GM20000 (cell line): Measurements from ENCODE around the gene COX14.

Experiments used
- DNase-seq: peaks from one replicate; pipeline ENCODE4 v3.0.0; 2012; ENCODE audit warnings: low spot score
- TF ChIP-seq, protein P1 (sequence below): IDR thresholded peaks from 2 replicates; pipeline ENCODE4 v1.5.1; 2012; ENCODE audit warnings: mild to moderate bottlenecking, control low read depth; ENCODE audit errors: extremely low read depth, missing control alignments

COX14 gene

DNA sequence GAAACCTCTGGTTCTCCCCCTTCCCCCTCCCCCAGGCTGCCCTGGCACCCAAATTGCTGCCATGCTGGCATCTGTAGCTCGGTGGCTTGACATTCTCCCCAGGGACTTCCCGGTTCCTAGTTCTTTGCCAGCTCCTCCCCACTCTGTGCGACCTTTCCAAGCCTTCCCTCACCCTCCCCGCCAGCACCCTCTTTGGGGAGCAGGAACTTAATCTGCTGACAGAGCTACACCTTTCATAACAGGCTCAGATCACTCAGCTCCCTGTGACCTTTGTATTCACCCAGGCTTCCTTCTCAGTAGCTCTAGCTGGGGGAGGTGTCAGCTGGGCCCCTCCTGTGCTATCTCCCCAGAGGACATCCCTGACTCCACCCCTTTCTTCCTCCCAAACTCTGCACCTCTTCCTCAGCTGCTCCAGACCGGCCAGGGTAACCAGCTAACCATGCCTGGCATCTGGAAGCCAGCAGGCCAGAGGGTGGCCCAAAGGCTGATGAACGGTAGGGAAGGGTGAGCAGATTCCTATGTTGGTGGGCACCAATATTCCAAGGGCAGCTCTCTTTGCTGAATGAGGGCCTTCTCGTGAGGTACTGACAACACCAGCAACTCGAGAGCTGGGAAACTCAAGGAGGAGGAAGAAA, 1.8 kb upstream of the COX14 start:
- DNase-seq: peak; percentile 69
- TF ChIP-seq, protein P1, sequence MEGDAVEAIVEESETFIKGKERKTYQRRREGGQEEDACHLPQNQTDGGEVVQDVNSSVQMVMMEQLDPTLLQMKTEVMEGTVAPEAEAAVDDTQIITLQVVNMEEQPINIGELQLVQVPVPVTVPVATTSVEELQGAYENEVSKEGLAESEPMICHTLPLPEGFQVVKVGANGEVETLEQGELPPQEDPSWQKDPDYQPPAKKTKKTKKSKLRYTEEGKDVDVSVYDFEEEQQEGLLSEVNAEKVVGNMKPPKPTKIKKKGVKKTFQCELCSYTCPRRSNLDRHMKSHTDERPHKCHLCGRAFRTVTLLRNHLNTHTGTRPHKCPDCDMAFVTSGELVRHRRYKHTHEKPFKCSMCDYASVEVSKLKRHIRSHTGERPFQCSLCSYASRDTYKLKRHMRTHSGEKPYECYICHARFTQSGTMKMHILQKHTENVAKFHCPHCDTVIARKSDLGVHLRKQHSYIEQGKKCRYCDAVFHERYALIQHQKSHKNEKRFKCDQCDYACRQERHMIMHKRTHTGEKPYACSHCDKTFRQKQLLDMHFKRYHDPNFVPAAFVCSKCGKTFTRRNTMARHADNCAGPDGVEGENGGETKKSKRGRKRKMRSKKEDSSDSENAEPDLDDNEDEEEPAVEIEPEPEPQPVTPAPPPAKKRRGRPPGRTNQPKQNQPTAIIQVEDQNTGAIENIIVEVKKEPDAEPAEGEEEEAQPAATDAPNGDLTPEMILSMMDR: no peak

DNA sequence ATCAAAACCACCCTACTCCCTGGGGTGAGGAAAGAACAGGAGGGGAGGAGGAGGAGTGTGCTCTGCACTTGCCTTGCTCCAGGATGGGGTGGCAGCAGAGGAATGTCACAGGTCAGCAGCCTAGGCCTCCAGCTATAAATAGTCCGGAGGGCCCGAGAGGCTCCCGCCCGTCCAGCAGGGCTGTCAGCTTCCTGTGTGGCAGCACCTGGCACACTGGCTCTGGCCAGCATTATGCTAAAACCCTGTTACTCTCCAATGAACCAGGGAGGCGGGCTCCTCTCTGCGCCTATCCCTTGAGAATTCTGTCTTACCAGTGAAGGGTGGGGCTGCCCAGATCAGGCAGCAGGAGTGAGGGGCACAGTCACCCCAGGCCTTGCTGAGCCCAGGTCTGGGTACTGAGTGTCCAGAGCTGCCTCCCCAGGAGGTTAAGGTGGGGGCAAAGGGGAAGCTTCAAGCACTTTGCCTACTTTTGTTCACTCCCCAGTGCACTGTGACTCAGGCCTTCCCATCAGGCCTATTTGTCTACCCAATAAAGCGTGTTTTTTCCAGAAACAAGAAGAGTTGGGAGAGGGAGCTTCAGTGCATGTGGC, 1.2 kb upstream of the COX14 start:
- peak; percentile 19 for DNase-seq
- TF ChIP-seq, protein P1: no peak

DNA sequence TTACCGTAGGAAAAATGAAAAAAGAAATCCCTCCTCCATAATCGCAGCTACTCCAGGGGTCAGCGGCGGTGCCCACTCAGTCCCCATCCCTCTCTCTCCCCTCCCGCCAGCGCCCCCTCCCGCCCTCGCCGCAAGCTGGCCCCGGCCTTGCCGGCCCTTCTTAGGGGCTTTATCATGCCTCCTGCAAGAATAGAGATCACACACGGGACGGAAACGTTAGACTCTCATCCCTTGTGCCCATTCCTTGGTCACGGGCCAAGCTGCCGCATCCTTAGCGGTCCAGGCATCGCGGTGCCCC, 692 bp upstream of the COX14 start:
- DNase-seq: peak; percentile 23
- TF ChIP-seq, protein P1: no peak

DNA sequence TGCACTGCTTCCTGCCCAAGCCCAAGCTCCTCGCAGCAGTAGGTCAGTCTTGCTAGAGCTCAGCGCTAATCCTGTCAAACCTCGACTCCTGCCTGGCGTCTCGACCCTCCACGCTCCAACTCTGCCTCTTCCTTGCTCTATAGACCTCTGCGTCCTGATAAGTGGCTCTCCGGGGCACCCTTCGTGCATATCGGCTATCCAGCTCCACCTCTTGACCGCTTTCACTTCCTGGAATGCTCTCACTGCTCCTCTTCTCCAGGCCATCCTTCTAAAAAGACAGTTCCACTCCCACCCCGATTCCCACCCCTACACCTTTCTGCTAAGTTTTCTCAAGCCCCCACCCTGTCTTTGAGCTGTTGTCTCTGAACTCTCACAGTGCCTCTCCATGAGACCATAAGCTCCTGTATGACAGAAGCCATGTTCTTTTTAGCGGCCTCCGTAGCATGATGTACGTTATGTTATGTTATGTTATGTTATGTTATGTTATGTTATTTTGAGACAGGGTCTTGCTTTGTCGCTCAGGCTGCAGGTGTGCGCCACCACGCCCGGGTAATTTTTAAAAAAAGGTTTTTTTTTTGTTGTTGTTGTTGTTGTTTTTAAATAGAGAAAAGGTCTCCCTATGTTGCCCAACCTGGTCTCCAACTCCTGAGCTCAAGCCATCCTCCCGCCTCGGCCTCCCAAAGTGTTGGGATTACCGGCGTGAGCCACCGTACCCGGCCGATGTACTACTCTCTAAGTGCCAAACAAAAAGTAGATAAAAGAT, 601 bp downstream of the COX14 start:
- no peak for DNase-seq
- TF ChIP-seq, protein P1: no peak

DNA sequence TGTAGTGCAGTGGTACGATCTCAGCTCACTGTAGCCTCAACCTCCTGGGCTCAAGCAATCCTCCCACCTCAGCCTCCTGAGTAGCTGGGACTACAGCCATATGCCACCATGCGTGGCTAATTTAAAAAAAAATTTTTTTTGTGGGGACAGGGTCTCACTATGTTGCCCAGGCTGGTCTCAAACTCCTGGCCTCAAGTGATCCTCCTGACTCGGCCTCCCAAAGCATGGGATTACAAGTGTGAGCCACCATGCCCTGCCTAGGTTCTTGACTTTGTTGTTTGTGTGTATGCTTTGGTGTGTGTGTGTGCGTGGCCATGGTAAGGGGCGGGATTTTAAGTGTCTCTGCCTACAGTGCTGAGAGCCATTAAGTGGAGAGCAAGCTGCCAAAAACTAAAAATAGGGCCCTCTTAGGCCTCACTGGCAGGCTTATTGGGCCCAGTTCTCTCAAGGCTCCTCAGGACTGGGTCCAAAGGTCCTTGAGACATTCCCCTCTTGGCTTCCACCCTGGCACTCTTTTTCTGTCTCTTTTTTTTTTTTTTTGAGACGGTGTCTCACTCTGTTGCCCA, 5.1 kb downstream of the COX14 start:
- TF ChIP-seq, protein P1: no peak
- no peak for DNase-seq

DNA sequence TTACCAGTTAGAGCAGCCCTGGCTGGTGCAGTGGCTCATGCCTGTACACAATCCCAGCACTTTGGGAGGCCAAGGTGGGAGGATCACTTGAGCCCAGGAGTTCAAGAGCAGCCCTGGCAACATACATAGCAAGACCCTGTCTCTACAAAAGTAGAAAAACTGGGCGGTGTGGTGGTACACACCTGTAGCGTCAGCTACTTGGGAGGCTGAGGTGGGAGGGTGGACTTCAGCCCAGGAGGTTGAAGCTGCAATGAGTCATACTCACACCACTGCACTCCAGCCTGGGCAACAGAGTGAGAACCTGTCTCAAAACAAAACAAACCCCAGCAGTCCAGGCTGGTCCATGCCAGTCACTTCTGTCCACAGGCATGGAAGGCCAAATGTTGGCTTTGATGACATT, 7.4 kb downstream of the COX14 start:
- DNase-seq: no peak
- TF ChIP-seq, protein P1: no peak

DNA sequence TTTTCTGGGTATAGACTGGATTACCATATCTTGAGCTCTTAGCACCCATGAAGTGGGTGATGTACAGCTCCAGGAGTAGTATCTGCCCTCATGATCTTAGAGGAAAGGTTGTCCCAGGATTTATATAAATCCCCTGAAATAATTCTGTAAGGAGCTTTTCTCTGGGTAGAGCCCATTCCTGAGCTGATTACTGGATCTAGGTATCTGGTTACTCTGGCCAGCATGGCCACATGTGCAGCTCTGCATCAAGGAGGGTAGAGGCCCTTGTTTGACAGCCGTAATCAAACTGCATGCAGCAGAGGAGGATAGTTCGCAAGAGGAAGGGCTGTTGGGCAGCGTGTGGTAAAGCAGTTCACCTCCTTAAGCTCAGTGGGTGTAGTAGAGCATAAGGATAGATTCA, 8.5 kb downstream of the COX14 start:
- TF ChIP-seq, protein P1: no peak
- no peak for DNase-seq
